ENCODE results near the gene TMEM108.

TMEM108 gene

GRCh38 chr3:133159498-133160475, 121.6 kb downstream of the TMEM108 start:
- in situ Hi-C loops (cut with MboI; ENCODE audit: low sequenced_read_pairs), result no loop called here

- in situ Hi-C loops (cut with MboI; ENCODE audit: low sequenced_read_pairs), result no loop called here
These were observed 123.5 kb downstream of the TMEM108 start for GRCh38 chr3:133161656-133162055.

- in situ Hi-C loops (cut with MboI; ENCODE audit: low sequenced_read_pairs), result no loop called here
These were observed 124.1 kb downstream of the TMEM108 start for GRCh38 chr3:133162265-133162664.

GRCh38 chr3:133162670-133163305, 124.6 kb downstream of the TMEM108 start:
- in situ Hi-C loops (cut with MboI; ENCODE audit: low sequenced_read_pairs), result no loop called here

GRCh38 chr3:133167340-133168024, 129.3 kb downstream of the TMEM108 start:
- in situ Hi-C loops (cut with MboI; ENCODE audit: low sequenced_read_pairs), result no loop called here

GRCh38 chr3:133168025-133168401, 129.8 kb downstream of the TMEM108 start:
- in situ Hi-C loops (cut with MboI; ENCODE audit: low sequenced_read_pairs), result no loop called here

- in situ Hi-C loops (cut with MboI; ENCODE audit: low sequenced_read_pairs), result no loop called here
These were observed 131.3 kb downstream of the TMEM108 start for GRCh38 chr3:133169331-133170068.

- in situ Hi-C loops (cut with MboI; ENCODE audit: low sequenced_read_pairs), result no loop called here
These were observed 133.6 kb downstream of the TMEM108 start for GRCh38 chr3:133171831-133172230.

GRCh38 chr3:133181392-133182150, 143.4 kb downstream of the TMEM108 start:
- in situ Hi-C loops (cut with MboI; ENCODE audit: low sequenced_read_pairs), result no loop called here

GRCh38 chr3:133187870-133188379, 149.7 kb downstream of the TMEM108 start:
- in situ Hi-C loops (cut with MboI; ENCODE audit: low sequenced_read_pairs), result no loop called here

GRCh38 chr3:133188996-133189395, 150.8 kb downstream of the TMEM108 start:
- in situ Hi-C loops (cut with MboI; ENCODE audit: low sequenced_read_pairs), result no loop called here

- in situ Hi-C loops (cut with MboI; ENCODE audit: low sequenced_read_pairs), result no loop called here
These were observed 151.7 kb downstream of the TMEM108 start for GRCh38 chr3:133189893-133190292.

GRCh38 chr3:133191818-133192217, 153.6 kb downstream of the TMEM108 start:
- in situ Hi-C loops (cut with MboI; ENCODE audit: low sequenced_read_pairs), result no loop called here

- in situ Hi-C loops (cut with MboI; ENCODE audit: low sequenced_read_pairs), result no loop called here
These were observed 154.3 kb downstream of the TMEM108 start for GRCh38 chr3:133192363-133192945.

GRCh38 chr3:133192967-133193366, 154.8 kb downstream of the TMEM108 start:
- in situ Hi-C loops (cut with MboI; ENCODE audit: low sequenced_read_pairs), result no loop called here

- in situ Hi-C loops (cut with MboI; ENCODE audit: low sequenced_read_pairs), result no loop called here
These were observed 158.3 kb downstream of the TMEM108 start for GRCh38 chr3:133196527-133196926.

GRCh38 chr3:133197619-133198018, 159.4 kb downstream of the TMEM108 start:
- in situ Hi-C loops (cut with MboI; ENCODE audit: low sequenced_read_pairs), result no loop called here

GRCh38 chr3:133206921-133207320, 168.7 kb downstream of the TMEM108 start:
- in situ Hi-C loops (cut with MboI; ENCODE audit: low sequenced_read_pairs), result no loop called here

- in situ Hi-C loops (cut with MboI; ENCODE audit: low sequenced_read_pairs), result no loop called here
These were observed 170.0 kb downstream of the TMEM108 start for GRCh38 chr3:133208184-133208583.
